HepG2 (cell line): Measurements from ENCODE around the gene C1orf50. TPM values are rescaled to one million over a fixed set of nuclear protein-coding genes. Genes with fewer than 3 reads are reported as not detected.
A peak's percentile ranks its signal among the peaks of the same experiment; 100 is the strongest.

Source experiments
- DMTF1 ChIP-seq: sonication (generic); formaldehyde crosslinking; IDR thresholded peaks from 2 replicates; pipeline ENCODE4 v1.4.0; 2020; ENCODE audit warnings: mild to moderate bottlenecking, missing genetic modification reagents
- KAT8 ChIP-seq: IDR thresholded peaks from 2 replicates; pipeline ENCODE4 v1.6.1; 2016; ENCODE audit warnings: missing genetic modification reagents, missing compliant biosample characterization
- POLR2A ChIP-seq, 2 experiments: IDR thresholded peaks; 2 replicates each; pipeline ENCODE4 v1.6.1; 2011; ENCODE audit warnings: low read depth in 2 of 2, low read length in 2 of 2, mild to moderate bottlenecking in 1 of 2, moderate library complexity in 1 of 2; ENCODE audit not compliant: insufficient read depth in 1 of 2
- PRDM10 ChIP-seq: sonication (generic); formaldehyde crosslinking; IDR thresholded peaks from 2 replicates; pipeline ENCODE4 v1.4.0; 2020; ENCODE audit warnings: low read depth, missing genetic modification reagents
- PRPF4 ChIP-seq: fragments of 200-400 bp; formaldehyde crosslinking; IDR thresholded peaks from 2 replicates; pipeline ENCODE4 v1.6.1; 2016; ENCODE audit warnings: low read length, low read depth; ENCODE audit not compliant: poor library complexity, severe bottlenecking
- SP2 ChIP-seq: sonication (generic); formaldehyde crosslinking; IDR thresholded peaks from 2 replicates; pipeline ENCODE4 v1.5.1; 2020; ENCODE audit warnings: mild to moderate bottlenecking, missing genetic modification reagents
- ZBTB44 ChIP-seq: sonication (generic); formaldehyde crosslinking; IDR thresholded peaks from 2 replicates; pipeline ENCODE4 v1.4.0; 2020; ENCODE audit warnings: missing genetic modification reagents
- ZFX ChIP-seq: sonication (generic); formaldehyde crosslinking; IDR thresholded peaks from 2 replicates; pipeline ENCODE4 v1.4.0; 2020; ENCODE audit warnings: mild to moderate bottlenecking, low read depth, missing genetic modification reagents, moderate library complexity
- ZNF329 ChIP-seq: sonication (generic); formaldehyde crosslinking; IDR thresholded peaks from 2 replicates; pipeline ENCODE4 v1.9.0; 2021; ENCODE audit warnings: low read depth, mild to moderate bottlenecking, missing genetic modification reagents
- ZNF646 ChIP-seq: sonication (generic); formaldehyde crosslinking; IDR thresholded peaks from 2 replicates; pipeline ENCODE4 v1.9.0; 2021; ENCODE audit warnings: mild to moderate bottlenecking, missing genetic modification reagents
- ZSCAN21 ChIP-seq: sonication (generic); formaldehyde crosslinking; IDR thresholded peaks from 2 replicates; pipeline ENCODE4 v1.8.0; 2022; ENCODE audit warnings: mild to moderate bottlenecking, missing genetic modification reagents, moderate library complexity, borderline replicate concordance
- polyA plus RNA-seq, 8 experiments: library from polyadenylated mRNA; depleted of rRNA in 3 of 8; stranded (reverse) in 7 of 8; unstranded in 1 of 8; fragments of >200 nt; fragmentation: Illumina TruSeq in 4 of 8; extraction: Trizol in 4 of 8; gene quantifications; 2 replicates each; pipeline versions ENCODE4 v1.2.1 to v1.2.3, GENCODE V29; 2011 to 2016; ENCODE audit warnings: low read depth in 4 of 8, missing spikeins in 1 of 8, mixed read lengths in 1 of 8; ENCODE audit not compliant: insufficient read depth in 1 of 8
- total RNA-seq, 5 experiments: library from RNA; depleted of rRNA; stranded (reverse); fragments of >200 nt; fragmentation: Illumina TruSeq; extraction: Trizol; gene quantifications; 2 replicates each; pipeline ENCODE4 v1.2.3, GENCODE V29; 2016; ENCODE audit warnings: low read depth in 1 of 5

C1orf50 gene
- total and polyA plus RNA-seq, 2 of the 13 experiments (the other 11 are each of a cell fraction or from before 2014, with no cell fraction given) = 4.3 to 4.8 TPM

GRCh38 chr1:42739753-42740700, 27.0 kb upstream of the C1orf50 start, which contains the start of gene CLDN19 (continued):
- TF ChIP-seq ZNF646 (CRISPR knock-in tag) (no peak), PRDM10 (CRISPR knock-in tag) (0 out of 2 replicates have a peak, but pooled peaks have one; percentile 58), ZNF329 (CRISPR knock-in tag) (no peak), KAT8 (CRISPR knock-in tag) (peak; percentile 28; the same call in 1 of the 2 replicates), ZFX (CRISPR knock-in tag) (peak; percentile 84), ZBTB44 (CRISPR knock-in tag) (no peak), POLR2A (IDR thresholded peaks at IDR 0.05; ENCODE audit: insufficient read depth in 1 of 2, low read depth in 2 of 2, low read length in 2 of 2) (peak in 1 of 2 experiments; percentile 60; a peak in 1 of 4 replicates), DMTF1 (CRISPR knock-in tag) (no peak), SP2 (CRISPR knock-in tag) (no peak), PRPF4 (no peak), ZSCAN21 (CRISPR knock-in tag) (0 out of 2 replicates have a peak, but pooled peaks have one; percentile 24)
